ENCODE measurements around the gene EIF2D.

DNA sequence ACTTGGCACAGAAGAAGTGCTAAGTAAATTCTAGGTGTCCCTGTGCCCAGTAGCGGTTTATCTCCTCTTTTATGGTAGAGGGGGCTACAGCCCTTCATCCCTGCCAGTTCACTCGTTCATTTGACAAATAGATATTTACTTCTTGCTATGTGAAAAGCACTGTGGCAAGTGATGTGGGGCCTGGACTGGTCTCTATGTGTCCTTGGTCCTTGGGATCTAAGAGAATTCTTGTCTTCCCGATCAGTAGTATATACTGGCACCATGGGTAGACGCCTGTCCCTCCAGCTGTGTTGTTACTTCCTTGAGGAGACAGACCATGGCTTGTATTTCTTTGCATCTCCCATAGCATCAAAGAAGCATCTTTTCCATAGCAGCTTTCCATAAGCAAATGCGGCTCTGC is 29.7 kb downstream of the EIF2D start:
- TF ChIP-seq POLR2A (IDR thresholded peaks at IDR 0.05; ENCODE audit: low read depth, low read length) = no peak
- no peak for TF ChIP-seq POLR2AphosphoS5 (IDR thresholded peaks at IDR 0.05; ENCODE audit: low read depth, low read length)
